HFF-Myc (cell line): ENCODE results near the gene TMEM245.
"Not testable (repeated sequence)": the region's sequence is repeated elsewhere in the genome, so short reads cannot be mapped to it uniquely, and the experiment has no call there.

ENCODE experiments used
- DNase-seq: peaks from one replicate; pipeline ENCODE4 v3.0.0-alpha.2; 2011; ENCODE audit warnings: low read depth; ENCODE audit errors: extremely low read depth
- H3K4me3 ChIP-seq: replicated peaks from 2 replicates; pipeline ENCODE4 v1.5.1; 2011; ENCODE audit warnings: low read depth, mild to moderate bottlenecking, control low read depth, low read length
- CTCF ChIP-seq: IDR thresholded peaks from 2 replicates; pipeline ENCODE4 v1.5.1; 2012; ENCODE audit warnings: mild to moderate bottlenecking, low read depth, low read length, control low read depth; ENCODE audit errors: missing control alignments

TMEM245 gene

GRCh38 chr9:108983885-108984284 is 135.9 kb downstream of the TMEM245 start:
- DNase-seq: no peak
- TF ChIP-seq CTCF: no peak
- no peak overlapping the region for H3K4me3 ChIP-seq

DNA sequence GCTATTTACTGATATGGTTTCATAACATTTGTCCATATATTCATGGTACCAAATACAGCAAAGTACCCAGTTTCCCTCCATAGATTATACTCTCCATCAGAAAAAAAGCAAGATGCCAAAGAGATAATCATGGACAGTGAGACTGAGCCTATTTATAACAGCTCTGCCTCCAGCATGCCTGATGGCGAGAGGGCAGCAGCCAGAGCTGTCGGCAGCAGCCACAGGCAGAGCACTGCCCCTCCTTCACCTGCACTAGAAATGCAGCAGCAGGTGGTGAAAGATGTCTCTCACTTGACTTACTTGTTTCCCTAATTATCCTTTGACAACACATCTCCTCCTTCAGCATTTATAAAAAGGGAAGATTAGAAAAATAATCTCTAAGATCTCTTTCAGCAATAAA is 138.9 kb downstream of the TMEM245 start:
- TF ChIP-seq CTCF: no peak
- no peak for DNase-seq
- H3K4me3 ChIP-seq: no peak overlapping the region

DNA sequence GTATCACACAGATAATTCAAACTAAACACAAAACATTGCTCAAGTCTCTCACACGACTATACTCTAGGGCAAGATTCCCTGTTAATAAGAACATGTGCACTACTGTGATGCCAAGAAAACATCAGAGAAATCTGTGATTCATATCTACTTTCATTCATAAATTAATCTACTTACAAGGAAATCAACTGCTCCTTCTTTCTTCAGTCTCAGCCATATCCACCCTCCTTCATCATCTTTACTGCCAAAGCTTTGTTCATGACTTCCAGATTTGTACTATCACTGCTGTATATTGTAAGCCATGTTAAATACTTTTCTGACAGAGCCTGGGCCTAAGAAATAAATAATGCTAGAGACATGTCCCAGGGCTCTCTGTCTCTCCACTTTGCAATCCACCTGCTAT is 141.5 kb downstream of the TMEM245 start:
- no peak for TF ChIP-seq CTCF
- no peak overlapping the region for H3K4me3 ChIP-seq
- no peak for DNase-seq

DNA sequence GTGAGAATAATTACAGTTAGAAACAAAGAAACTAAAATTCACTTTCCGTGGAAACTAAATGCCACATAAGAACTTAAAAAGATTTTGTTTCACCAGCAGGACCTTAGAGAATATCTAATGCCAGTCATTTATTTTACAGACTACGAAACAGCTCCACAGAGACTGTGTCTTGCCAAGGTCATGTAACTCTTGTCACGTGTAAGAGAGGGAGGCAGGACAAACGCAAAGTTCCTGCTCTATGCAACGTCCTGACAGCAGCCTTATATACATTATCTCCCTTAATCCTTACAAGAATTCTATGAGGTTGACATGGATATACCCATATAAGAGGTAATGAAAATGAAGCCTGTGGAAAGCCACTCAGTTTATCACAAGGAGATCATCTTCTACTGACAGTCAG is 145.9 kb downstream of the TMEM245 start:
- DNase-seq: no peak
- H3K4me3 ChIP-seq: no peak overlapping the region
- no peak for TF ChIP-seq CTCF

- peak; percentile 6 for DNase-seq
- TF ChIP-seq CTCF: no peak
- H3K4me3 ChIP-seq: no peak overlapping the region
Measured at GRCh38 chr9:108972626-108973209, 147.0 kb downstream of the TMEM245 start.

DNA sequence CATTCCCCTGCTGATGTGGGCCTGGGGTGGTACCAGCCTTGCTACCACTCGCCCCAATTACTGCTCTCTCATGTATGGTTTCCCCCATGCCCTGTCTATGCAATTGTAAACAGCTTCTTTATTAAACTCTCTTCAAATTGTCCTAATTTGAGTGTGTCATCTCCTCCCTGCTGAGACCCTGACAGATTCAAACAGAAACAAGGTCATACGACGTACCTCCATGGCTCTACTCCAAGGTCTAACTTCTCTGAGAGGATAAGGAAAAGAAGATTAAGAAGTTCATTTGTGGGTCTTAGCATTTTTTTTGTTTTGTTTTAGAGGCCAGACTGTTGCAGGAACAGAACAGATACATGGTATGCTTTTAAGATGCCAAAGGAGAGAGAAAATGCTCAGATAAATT is 147.6 kb downstream of the TMEM245 start:
- no peak for TF ChIP-seq CTCF
- H3K4me3 ChIP-seq: no peak overlapping the region
- no peak for DNase-seq

- not testable (repeated sequence) for H3K4me3 ChIP-seq, DNase-seq
Measured at GRCh38 chr9:108971392-108971791, 148.4 kb downstream of the TMEM245 start.

DNA sequence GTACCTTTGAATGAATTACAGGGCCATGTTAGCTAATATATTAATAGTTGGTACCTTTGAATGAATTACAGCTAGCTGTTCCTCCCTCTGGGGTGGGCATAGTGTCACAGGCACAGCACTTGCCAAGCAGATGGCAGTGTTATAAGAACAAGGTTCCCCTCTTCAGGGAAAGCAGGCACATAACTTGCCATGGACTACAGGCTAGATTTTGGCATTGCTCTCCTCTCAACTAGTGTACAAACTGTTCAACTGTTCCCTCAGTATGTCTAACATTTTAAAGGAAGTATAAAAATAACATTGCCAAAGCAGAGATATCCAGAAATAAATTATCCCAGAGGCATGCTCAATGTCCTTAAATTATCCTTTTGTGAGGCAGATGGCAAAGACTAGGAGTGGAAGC is 151.8 kb downstream of the TMEM245 start:
- TF ChIP-seq CTCF: no peak
- no peak overlapping the region for H3K4me3 ChIP-seq
- DNase-seq: no peak
